GM21576 (cell line): Measurements from ENCODE around the gene METTL1.

Source experiments
- ATAC-seq: cut with Tn5 transposase; IDR thresholded peaks from one replicate; pipeline ENCODE4 v1.9.1; 2021; ENCODE audit warnings: mild to moderate bottlenecking, moderate library complexity; ENCODE audit not compliant: unreplicated experiment

METTL1 gene

GRCh38 chr12:57739914-57740538, 31.9 kb downstream of the METTL1 start:
- no peak for ATAC-seq

- ATAC-seq = no peak
Measured at GRCh38 chr12:57739387-57739786, 32.5 kb downstream of the METTL1 start.

- ATAC-seq = no peak
Measured at GRCh38 chr12:57738661-57739237, 33.2 kb downstream of the METTL1 start, which contains the start of gene AGAP2. Gene AGAP2, minus strand, starts transcription at chr12:57738742. Its CDS starts 496 bp downstream, at chr12:57738246.

GRCh38 chr12:57737467-57738460, 34.1 kb downstream of the METTL1 start:
- no peak for ATAC-seq

- ATAC-seq = no peak
Measured at GRCh38 chr12:57736741-57737466, 35.0 kb downstream of the METTL1 start.

GRCh38 chr12:57735952-57736740, 35.8 kb downstream of the METTL1 start:
- no peak for ATAC-seq

GRCh38 chr12:57735198-57735855, 36.6 kb downstream of the METTL1 start:
- ATAC-seq = no peak

GRCh38 chr12:57734591-57734990, 37.3 kb downstream of the METTL1 start:
- no peak for ATAC-seq

- ATAC-seq = no peak
Measured at GRCh38 chr12:57733928-57734327, 38.0 kb downstream of the METTL1 start.

- no peak for ATAC-seq
Measured at GRCh38 chr12:57732726-57733593, 38.9 kb downstream of the METTL1 start.

GRCh38 chr12:57732270-57732669, 39.6 kb downstream of the METTL1 start:
- ATAC-seq = no peak

- ATAC-seq = no peak
Measured at GRCh38 chr12:57731411-57732080, 40.4 kb downstream of the METTL1 start.

- no peak for ATAC-seq
Measured at GRCh38 chr12:57730336-57731067, 41.4 kb downstream of the METTL1 start.

- ATAC-seq = no peak
Measured at GRCh38 chr12:57729321-57729844, 42.5 kb downstream of the METTL1 start.

- ATAC-seq = no peak
Measured at GRCh38 chr12:57727758-57728395, 44.0 kb downstream of the METTL1 start.

- ATAC-seq = no peak
Measured at GRCh38 chr12:57726884-57727757, 44.8 kb downstream of the METTL1 start.
